ENCODE results near the gene HAND2.

Gene HAND2

DNA sequence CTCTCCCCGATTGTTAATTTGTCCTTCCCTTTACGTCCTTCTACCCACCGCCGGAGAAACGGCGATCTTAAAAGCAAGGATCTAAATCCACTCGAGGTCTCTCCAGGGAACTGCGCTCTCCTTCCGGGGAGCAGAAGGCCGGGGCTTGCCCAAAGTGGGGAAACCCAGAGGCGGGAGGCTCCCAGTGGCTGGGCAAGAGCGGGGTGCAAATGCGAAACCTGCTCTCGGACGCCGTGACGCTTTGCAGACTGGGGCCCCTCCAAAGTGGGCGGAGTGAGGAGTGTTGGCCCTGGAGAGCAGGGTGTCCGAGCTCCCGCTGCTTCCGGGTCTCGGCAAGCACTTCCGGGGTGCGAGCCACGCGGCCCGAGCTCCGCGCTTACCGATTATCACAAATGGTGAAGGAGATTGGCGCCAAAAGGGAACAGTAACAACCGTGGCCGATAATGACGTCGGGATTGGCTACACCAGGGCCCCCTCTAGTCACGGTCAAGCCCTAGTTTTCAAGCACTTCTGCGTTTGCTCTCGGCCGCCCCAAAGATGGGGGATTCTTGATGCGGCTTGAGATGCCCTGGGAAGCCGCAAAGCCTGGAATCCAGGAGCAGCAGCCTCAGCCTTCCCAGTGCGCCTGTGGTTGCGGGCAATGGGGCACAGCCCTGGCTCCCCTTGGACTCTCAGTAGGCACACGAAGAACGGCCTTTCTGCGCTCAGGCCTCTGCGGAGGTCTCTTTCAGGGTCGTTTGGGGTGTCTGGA, 29.0 kb downstream of the HAND2 start:
- DNase-seq: peak; percentile 51 to 53

DNA sequence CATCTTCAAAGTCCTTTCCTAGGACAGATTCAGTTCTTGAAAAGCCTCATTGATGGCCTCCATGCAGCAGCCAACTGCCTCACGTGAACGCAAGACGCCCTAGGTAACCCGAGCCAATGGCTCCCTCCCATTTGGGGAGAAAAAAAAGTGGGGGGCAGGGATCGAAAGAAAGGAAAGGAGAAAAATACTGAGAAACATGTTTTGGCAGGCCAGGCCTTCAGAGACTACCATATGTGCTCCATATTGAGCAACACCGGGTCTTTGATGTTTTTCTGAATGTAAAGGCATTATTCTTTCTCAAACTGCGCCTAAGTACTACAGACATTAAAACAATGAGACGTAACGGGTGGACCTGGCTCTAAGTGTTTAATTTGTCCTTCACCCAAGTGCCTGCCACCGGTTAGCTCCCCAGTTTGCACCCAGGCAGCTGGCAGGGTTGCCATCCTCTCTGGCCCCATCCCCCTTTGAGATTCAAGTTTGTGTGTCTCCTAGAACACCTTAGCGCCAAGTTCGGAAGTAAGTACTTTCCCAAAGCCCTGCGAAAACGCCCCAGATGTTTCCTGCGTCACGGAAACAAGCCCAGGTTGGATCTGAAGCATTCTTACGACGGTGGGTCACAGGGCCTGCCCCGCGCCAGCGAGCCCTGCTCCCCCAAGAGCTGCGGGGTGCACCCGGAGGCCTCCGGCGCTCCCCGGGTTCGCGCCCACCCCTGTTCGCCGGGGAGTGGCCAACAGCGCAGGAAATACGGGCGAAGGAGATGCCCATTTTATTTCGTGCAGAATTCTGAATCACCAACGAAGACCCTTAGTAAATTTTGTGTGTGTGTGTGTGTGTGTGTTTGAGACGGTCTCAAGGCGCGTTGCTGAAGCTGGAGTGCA, 30.1 kb downstream of the HAND2 start:
- no peak for DNase-seq

DNA sequence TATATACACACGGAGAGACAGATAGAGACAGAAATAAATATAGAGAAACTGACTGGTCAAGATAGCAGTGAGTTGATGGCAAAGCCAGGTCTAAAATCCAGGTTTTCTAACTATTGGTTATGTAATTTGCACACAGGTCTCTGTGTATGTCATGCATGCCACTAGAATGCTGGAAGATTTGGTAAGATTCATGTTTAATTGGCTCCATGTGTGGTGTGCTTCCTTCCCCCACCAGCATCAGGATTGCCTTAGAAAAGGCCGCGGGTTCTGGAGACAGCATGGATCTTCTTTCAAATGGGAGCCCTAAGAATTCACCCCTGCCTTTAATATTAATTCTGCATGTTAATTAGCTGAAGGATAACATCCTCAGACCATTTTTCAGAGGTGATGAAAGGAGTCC, 31.3 kb downstream of the HAND2 start:
- no peak for DNase-seq

DNA sequence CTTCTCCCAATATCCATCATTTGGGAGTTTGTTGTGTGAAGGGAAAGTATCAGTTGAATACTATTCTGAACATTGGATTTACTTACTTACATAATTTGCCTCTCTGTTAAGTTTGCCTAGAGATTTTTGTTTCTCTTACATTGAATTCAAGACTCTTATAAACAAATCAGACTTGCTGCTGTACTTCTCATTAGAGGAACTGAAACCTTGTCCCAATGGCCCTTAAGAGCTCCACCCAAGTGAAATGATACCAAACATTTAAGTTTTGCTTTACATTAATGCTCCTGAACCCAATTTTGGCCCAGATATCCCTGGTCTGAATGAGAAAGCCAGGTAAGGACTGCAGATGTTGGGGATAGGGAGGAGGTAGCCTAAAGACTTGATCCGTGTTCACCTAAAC, 32.0 kb downstream of the HAND2 start:
- DNase-seq: peak in 1 of 2 donors; percentile 35

DNA sequence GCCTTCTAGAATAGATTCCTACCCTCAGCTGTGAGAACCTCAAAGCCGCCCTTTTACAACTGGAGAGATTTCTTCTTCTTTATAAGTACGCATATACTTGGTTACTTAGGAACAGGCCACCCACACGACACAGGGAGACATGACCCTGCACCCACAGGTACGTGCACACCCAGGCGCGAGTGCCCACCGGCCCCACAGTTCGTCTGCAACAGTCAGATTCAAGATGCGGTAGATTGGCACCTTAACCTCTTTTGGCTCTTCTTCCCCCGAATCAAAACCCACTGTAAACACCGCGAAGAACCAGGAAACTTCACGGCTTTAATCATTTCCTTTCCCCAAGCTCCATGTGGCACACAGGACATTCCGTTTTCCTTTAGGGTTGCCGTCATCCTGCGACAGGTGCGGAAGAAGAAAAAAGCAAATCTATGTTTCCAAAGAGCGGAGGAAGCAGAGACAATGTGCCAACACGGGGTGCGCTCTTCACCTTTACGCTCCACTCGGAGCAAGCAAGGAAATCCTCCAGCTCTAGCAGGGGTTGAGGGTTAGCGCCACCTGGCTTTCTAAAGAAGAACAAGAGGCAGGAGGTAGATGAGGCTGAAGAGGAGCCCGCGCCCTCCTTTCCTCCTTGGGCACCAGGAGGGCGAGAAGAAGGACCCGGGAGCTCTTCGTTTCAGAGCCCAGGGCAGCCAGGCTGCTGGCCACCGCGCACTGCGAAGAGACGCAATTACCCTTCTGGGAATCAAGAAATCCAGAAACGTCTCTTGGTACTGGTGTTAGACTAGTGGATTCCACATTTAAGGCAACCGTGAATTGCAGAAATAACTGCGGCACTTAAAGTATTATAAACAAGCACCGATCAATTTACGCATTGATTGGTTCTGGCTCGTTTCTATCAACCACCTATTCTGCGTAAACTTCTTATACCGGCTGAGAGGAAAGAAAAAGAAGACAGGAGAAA, 35.7 kb downstream of the HAND2 start:
- DNase-seq: peak; percentile 50 to 55

- DNase-seq: no peak
These were observed 37.0 kb downstream of the HAND2 start for GRCh38 chr4:173493041-173493440.

DNA sequence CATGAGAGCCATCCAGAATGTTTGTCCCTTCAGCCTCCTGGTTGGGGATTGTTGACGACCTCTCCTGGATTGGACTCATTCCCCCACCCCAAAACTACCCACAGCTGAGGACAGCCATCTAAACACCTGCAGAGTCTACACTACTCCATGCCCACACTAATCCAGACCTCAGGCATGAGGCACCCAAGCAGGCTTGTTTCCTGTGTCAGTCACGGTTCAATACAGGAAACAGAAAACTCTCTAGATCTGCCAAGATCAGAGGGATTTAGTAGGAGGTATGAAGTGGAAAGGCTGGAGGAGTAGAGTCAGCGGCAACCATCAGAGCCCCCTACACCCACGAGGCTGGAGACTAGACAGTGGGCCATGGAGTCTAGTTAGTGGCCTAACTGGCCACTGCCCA, 37.7 kb downstream of the HAND2 start:
- no peak for DNase-seq

DNA sequence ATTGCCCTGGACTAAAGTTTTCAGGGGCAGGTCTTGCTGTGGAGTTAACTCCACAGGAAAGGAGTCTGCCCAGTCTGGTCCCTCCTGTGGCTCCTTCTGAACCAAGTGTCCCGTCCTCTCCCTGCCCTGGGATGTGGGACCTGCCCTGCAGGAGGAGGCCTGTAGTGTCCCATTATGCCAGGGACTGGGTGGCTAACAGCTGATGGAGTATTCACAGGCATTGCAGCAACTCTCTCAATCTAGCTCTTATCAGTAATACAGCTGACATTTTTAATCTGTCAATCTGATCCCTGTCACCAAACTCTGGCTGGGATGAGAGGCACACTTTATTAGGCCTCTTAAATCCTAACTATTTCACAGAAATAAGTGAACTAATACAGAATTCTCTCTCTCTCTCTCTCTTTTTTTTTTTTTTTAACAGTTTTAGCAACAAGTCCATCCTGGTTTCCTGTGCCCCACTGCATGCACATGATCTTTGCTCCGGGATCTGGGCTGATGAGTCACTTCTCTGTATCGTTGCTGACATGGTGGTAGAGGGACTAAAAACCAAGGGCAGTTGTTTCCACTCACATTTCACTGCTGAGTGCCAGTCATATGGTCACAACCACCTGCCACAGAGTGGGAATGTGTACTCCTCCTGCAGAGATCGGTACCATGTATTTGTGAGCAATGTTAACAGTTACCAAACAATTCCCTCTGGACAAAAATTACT, 39.1 kb downstream of the HAND2 start:
- peak; percentile 43 to 47 for DNase-seq

GRCh38 chr4:173490256-173490655, 39.8 kb downstream of the HAND2 start:
- peak; percentile 36 to 56 for DNase-seq

DNA sequence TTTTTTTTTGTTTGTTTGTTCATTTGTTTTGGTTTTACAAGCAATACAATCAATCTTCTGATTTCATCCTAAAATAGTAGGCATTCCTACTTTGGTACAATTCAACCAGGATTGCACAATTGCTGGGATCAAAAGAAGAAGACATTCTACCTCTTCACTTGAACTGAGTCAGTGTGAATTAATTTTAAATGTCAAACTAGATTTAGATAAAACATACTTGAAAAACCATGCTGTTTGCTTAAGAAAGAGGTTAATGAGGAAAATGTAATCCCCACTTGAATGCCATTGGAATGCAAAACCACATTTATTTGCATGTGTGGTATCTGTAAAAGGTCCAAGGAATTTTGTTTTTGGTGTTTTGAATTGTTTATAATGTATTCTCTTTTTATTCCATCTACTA, 40.5 kb downstream of the HAND2 start:
- DNase-seq: no peak

DNA sequence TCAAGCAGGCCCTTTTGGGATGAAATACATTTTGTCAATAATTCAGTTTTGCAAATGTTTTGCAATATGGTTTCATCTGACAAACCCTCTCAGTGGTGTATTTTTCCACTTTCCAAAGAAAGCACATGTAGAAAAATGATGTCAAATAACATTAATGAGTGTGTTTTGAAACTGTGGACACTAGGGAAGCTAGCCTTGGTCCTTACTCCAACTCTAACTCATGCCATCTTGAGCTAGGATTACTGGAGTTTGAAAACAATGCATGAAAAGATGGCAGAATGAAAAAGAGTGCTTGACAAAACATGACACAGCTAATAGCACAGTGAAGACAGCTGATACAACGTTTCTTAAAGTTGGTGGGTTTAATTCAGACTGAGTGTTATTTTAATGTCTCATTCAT, 41.4 kb downstream of the HAND2 start:
- DNase-seq: no peak

DNA sequence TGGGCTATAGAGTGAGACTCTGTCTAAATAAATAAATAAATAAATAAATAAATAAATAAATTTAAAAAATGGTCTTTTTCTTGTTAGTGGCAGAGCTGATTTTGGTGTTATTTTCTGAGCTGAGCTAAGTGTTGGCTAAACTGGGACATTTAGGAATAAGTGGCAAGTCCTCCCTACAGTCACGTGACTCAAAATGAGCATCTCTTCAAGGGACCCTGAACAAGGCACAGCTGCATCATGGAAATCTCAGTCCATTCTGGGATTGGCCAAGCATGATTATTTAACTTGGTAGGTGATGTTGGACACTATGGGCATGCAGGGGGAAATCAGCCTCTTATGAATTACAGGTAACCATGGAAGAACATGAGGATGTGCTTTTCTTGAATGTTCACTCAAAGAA, 42.0 kb downstream of the HAND2 start:
- DNase-seq: no peak

- DNase-seq: no peak
These were observed 43.2 kb downstream of the HAND2 start for GRCh38 chr4:173486714-173487392.

- no peak for DNase-seq
These were observed 44.9 kb downstream of the HAND2 start for GRCh38 chr4:173485164-173485563.

GRCh38 chr4:173482330-173482931, 47.6 kb downstream of the HAND2 start:
- no peak for DNase-seq

DNA sequence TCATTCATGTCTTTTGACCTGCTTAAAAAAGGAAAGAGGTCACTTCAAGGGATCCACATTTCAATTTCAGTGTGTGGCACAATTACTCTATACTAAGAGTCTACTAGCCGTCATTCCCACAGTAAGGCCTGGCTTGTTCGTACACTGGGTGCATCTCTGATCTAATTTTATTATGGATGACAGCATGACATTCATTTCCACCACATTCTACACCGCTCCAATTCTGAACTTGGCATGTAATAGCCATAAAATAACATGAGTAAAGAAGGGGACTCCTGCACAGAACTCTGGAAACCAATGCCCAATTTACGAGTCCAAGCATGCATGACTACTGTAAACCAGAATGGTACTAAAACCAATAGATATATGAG, 51.1 kb downstream of the HAND2 start:
- no peak for DNase-seq

DNA sequence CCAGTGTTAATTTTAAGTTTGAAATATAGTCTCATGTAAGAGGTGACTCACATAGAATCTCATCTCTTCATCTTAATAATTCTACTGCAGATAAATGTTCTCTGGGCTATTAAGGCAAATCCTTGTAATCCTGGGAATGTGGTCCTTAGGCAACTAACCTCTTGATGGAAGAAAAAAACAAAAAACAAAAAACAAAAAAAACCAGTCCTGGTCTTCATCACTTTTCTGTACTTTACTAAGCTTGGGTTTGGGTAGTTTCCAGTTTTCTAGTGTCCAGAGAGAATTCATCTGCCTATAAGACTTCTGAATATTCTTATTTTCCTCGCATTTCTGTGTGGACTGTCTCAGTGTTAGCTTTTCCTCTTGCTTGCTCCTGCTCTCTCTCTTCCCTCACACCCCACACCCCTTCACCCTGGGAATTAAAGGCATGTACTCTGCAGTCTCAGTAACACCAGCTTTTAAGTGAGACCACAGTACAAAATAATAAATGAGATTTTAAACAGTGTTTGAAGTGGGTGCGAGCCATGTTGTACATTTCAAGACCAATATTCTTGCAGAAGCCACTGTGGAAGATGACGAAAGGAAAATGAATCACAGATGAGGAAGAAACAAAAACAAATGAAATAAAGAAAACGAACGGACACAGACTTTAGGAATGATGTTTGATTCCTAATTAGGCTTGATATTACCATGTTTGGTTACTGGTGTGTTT, 51.7 kb downstream of the HAND2 start:
- DNase-seq: no peak

DNA sequence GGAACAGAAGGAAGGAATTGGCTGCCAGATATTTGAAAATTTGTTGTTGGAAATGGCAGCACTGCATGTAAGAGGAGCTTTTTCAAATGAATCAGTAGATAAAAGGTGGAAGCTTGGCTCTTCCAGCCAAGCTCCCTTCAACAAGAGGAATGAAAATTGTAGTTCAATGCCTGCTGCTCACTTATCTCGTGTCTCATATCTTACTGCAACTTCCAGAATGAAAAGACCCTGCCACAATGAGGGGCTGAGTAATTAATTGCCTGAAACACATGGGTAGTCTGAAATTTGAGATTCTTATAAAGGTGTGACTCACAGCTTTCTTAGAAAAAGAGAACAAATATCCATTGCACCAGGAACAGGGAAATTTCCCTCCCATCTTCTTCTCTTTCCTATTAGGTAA, 53.0 kb downstream of the HAND2 start:
- no peak for DNase-seq
